ENCODE data around the gene LRIG2. TPM values are rescaled to one million over a fixed set of nuclear protein-coding genes. Genes with fewer than 3 reads are reported as not detected.

LRIG2 gene
- total RNA-seq, 4 donors from 2014 or later, result 7.9 to 86.1 (median 22.0) TPM

GRCh38 chr1:113178522-113178921, 105.5 kb downstream of the LRIG2 start:
- H3K4me3 ChIP-seq, result no peak overlapping the region
- WGBS, result 88% methylated on average over 3 of the region's 3 CpGs
- no peaks in the 10 kb centered on the region for H3K36me3 ChIP-seq
- H3K9me3 ChIP-seq, result no peaks in the 10 kb centered on the region
- no peak overlapping the region for H3K27ac ChIP-seq
- no peak for DNase-seq (ENCODE audit: low spot score in 2 of 2)
- H3K27me3 ChIP-seq, result no peaks in the 10 kb centered on the region
- TF ChIP-seq POLR2AphosphoS5 (IDR thresholded peaks at IDR 0.05) (no peak), CTCF (IDR thresholded peaks at IDR 0.05) (no peak), EP300 (IDR thresholded peaks at IDR 0.05) (no peak), POLR2A (IDR thresholded peaks at IDR 0.05) (no peak)
- H3K4me1 ChIP-seq, result no peaks in the 10 kb centered on the region

Other genes with a start within 250 kb of the LRIG2 start
- 10 to 100 TPM; 17.0 to 37.2 (median 21.9) TPM for gene SLC16A1, start 117.0 kb upstream of the LRIG2 start, total RNA-seq